HepG2 (cell line): ENCODE measurements around the gene MTARC1. TPM values are rescaled to one million over a fixed set of nuclear protein-coding genes. Genes with fewer than 3 reads are reported as not detected.

Experiments
- ARNT ChIP-seq: fragments of 450-650 bp; IDR thresholded peaks from 2 replicates; pipeline ENCODE4 v1.6.1; 2017
- ESRRA ChIP-seq: sonication (generic); formaldehyde crosslinking; IDR thresholded peaks from 2 replicates; pipeline ENCODE4 v1.5.1; 2020; ENCODE audit warnings: mild to moderate bottlenecking, low read depth, missing genetic modification reagents
- HNF4A ChIP-seq: sonication (generic); formaldehyde crosslinking; IDR thresholded peaks from 2 replicates; pipeline ENCODE4 v1.4.0; 2020; ENCODE audit warnings: missing genetic modification reagents
- HNRNPL ChIP-seq: fragments of 200-400 bp; formaldehyde crosslinking; IDR thresholded peaks from 2 replicates; pipeline ENCODE4 v1.6.1; 2017; ENCODE audit warnings: mild to moderate bottlenecking, low read depth, low read length
- MAFG ChIP-seq: sonication (generic); formaldehyde crosslinking; IDR thresholded peaks from 2 replicates; pipeline ENCODE4 v1.5.1; 2020; ENCODE audit warnings: mild to moderate bottlenecking, missing genetic modification reagents
- MXD4 ChIP-seq: IDR thresholded peaks from 2 replicates; pipeline ENCODE4 v1.6.1; 2016; ENCODE audit warnings: mild to moderate bottlenecking, missing biosample characterization, missing genetic modification reagents
- PHB2 ChIP-seq: fragments of 450-650 bp; IDR thresholded peaks from 2 replicates; pipeline ENCODE4 v1.6.1; 2018; ENCODE audit not compliant: partially characterized antibody
- SP1 ChIP-seq, 2 experiments: fragments of 450-650 bp in 1 of 2; sonication (generic) in 1 of 2; formaldehyde crosslinking in 1 of 2; IDR thresholded peaks; 2 replicates each; pipeline versions ENCODE4 v1.4.0 to v1.6.1; 2016 to 2020; ENCODE audit warnings: missing genetic modification reagents in 1 of 2
- SRF ChIP-seq: IDR thresholded peaks from 2 replicates; pipeline ENCODE4 v1.6.1; 2011; ENCODE audit warnings: mild to moderate bottlenecking, low read depth, low read length, moderate library complexity
- TBX2 ChIP-seq: sonication (generic); formaldehyde crosslinking; IDR thresholded peaks from 2 replicates; pipeline ENCODE4 v1.5.0; 2020; ENCODE audit warnings: missing genetic modification reagents, mild to moderate bottlenecking, borderline replicate concordance
- ZEB1 ChIP-seq: IDR thresholded peaks from 2 replicates; pipeline ENCODE4 v1.6.1; 2012; ENCODE audit warnings: mild to moderate bottlenecking, low read depth, inconsistent platforms; ENCODE audit not compliant: insufficient replicate concordance
- ZFAT ChIP-seq: sonication (generic); formaldehyde crosslinking; conservative IDR thresholded peaks from 2 replicates; pipeline ENCODE4 v1.8.1; 2023; ENCODE audit warnings: missing genetic modification reagents, inconsistent platforms
- ZFY ChIP-seq: sonication (generic); formaldehyde crosslinking; IDR thresholded peaks from 2 replicates; pipeline ENCODE4 v1.4.0; 2020; ENCODE audit warnings: missing genetic modification reagents
- ZNF232 ChIP-seq: sonication (generic); formaldehyde crosslinking; IDR thresholded peaks from 2 replicates; pipeline ENCODE4 v1.4.0; 2020; ENCODE audit warnings: missing genetic modification reagents, borderline replicate concordance
- ZNF777 ChIP-seq: sonication (generic); formaldehyde crosslinking; IDR thresholded peaks from 2 replicates; pipeline ENCODE4 v1.4.0; 2020; ENCODE audit warnings: missing genetic modification reagents
- ZNF83 ChIP-seq: sonication (generic); formaldehyde crosslinking; IDR thresholded peaks from 2 replicates; pipeline ENCODE4 v1.4.0; 2020; ENCODE audit warnings: missing genetic modification reagents, mild to moderate bottlenecking, borderline replicate concordance
- ZSCAN20 ChIP-seq: sonication (generic); formaldehyde crosslinking; IDR thresholded peaks from 2 replicates; pipeline ENCODE4 v1.4.0; 2020; ENCODE audit warnings: missing genetic modification reagents, mild to moderate bottlenecking, borderline replicate concordance
- polyA plus RNA-seq, 8 experiments: library from polyadenylated mRNA; depleted of rRNA in 3 of 8; stranded (reverse) in 7 of 8; unstranded in 1 of 8; fragments of >200 nt; fragmentation: Illumina TruSeq in 4 of 8; extraction: Trizol in 4 of 8; gene quantifications; 2 replicates each; pipeline versions ENCODE4 v1.2.1 to v1.2.3, GENCODE V29; 2011 to 2016; ENCODE audit warnings: low read depth in 4 of 8, missing spikeins in 1 of 8, mixed read lengths in 1 of 8; ENCODE audit not compliant: insufficient read depth in 1 of 8
- total RNA-seq, 5 experiments: library from RNA; depleted of rRNA; stranded (reverse); fragments of >200 nt; fragmentation: Illumina TruSeq; extraction: Trizol; gene quantifications; 2 replicates each; pipeline ENCODE4 v1.2.3, GENCODE V29; 2016; ENCODE audit warnings: low read depth in 1 of 5
- TF ChIP-seq, protein P1 (sequence below): sonication (generic); formaldehyde crosslinking; IDR thresholded peaks from 2 replicates; pipeline ENCODE4 v1.4.0; 2020; ENCODE audit warnings: missing genetic modification reagents, borderline replicate concordance
- TF ChIP-seq, protein P2 (sequence below): sonication (generic); formaldehyde crosslinking; IDR thresholded peaks from 2 replicates; pipeline ENCODE4 v1.8.0; 2022; ENCODE audit warnings: mild to moderate bottlenecking, missing genetic modification reagents, moderate library complexity
- TF ChIP-seq, protein P3 (sequence below): sonication (generic); formaldehyde crosslinking; IDR thresholded peaks from 2 replicates; pipeline ENCODE4 v1.5.1; 2020; ENCODE audit warnings: mild to moderate bottlenecking, missing genetic modification reagents, moderate library complexity

The MTARC1 gene
- total and polyA plus RNA-seq, 2 of the 13 experiments (the other 11 are each of a cell fraction or from before 2014, with no cell fraction given): 19.4 to 106 TPM

DNA sequence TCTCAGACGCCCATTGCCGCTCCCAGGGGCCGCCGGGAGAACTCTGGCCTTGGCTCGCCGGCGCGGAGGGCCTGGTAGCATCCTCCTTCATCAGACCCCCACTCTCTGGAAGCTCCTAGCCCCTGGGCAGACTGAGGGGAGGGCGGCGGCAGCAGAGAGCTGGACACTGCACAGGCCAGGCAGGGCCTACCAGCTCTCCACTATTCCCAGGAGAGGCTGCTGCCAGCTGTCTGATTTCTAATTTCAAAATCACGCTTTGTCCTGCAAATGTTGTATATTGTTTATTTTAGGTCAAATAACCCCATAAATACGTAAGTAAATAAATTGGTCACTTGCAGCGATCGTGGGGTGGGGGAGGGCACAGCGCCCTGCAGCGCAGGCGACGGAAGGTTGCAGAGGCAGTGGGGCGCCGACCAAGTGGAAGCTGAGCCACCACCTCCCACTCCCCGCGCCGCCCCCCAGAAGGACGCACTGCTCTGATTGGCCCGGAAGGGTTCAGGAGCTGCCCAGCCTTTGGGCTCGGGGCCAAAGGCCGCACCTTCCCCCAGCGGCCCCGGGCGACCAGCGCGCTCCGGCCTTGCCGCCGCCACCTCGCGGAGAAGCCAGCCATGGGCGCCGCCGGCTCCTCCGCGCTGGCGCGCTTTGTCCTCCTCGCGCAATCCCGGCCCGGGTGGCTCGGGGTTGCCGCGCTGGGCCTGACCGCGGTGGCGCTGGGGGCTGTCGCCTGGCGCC lies at the start of gene MTARC1 (continued):
- TF ChIP-seq, protein P1, sequence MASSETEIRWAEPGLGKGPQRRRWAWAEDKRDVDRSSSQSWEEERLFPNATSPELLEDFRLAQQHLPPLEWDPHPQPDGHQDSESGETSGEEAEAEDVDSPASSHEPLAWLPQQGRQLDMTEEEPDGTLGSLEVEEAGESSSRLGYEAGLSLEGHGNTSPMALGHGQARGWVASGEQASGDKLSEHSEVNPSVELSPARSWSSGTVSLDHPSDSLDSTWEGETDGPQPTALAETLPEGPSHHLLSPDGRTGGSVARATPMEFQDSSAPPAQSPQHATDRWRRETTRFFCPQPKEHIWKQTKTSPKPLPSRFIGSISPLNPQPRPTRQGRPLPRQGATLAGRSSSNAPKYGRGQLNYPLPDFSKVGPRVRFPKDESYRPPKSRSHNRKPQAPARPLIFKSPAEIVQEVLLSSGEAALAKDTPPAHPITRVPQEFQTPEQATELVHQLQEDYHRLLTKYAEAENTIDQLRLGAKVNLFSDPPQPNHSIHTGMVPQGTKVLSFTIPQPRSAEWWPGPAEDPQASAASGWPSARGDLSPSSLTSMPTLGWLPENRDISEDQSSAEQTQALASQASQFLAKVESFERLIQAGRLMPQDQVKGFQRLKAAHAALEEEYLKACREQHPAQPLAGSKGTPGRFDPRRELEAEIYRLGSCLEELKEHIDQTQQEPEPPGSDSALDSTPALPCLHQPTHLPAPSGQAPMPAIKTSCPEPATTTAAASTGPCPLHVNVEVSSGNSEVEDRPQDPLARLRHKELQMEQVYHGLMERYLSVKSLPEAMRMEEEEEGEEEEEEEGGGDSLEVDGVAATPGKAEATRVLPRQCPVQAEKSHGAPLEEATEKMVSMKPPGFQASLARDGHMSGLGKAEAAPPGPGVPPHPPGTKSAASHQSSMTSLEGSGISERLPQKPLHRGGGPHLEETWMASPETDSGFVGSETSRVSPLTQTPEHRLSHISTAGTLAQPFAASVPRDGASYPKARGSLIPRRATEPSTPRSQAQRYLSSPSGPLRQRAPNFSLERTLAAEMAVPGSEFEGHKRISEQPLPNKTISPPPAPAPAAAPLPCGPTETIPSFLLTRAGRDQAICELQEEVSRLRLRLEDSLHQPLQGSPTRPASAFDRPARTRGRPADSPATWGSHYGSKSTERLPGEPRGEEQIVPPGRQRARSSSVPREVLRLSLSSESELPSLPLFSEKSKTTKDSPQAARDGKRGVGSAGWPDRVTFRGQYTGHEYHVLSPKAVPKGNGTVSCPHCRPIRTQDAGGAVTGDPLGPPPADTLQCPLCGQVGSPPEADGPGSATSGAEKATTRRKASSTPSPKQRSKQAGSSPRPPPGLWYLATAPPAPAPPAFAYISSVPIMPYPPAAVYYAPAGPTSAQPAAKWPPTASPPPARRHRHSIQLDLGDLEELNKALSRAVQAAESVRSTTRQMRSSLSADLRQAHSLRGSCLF (CRISPR knock-in tag): no peak
- TF ChIP-seq MXD4 (CRISPR knock-in tag) (no peak), ZFAT (no peak), ZSCAN20 (CRISPR knock-in tag) (no peak), SRF (no peak), ESRRA (peak; percentile 79), ZFY (peak; percentile 93), ZNF232 (CRISPR knock-in tag) (no peak), PHB2 (no peak), HNRNPL (no peak), TBX2 (CRISPR knock-in tag) (peak; percentile 57; the same call in 1 of the 2 replicates), ZNF777 (no peak; the same call in 1 of the 2 replicates), ZEB1 (no peak), ZNF83 (CRISPR knock-in tag) (no peak), ARNT (no peak), HNF4A (CRISPR knock-in tag) (peak; percentile 76), MAFG (no peak), SP1 (IDR thresholded peaks at IDR 0.05) (no peak), SP1 (CRISPR knock-in tag; IDR thresholded peaks at IDR 0.05) (peak; percentile 63)
- TF ChIP-seq, protein P2, sequence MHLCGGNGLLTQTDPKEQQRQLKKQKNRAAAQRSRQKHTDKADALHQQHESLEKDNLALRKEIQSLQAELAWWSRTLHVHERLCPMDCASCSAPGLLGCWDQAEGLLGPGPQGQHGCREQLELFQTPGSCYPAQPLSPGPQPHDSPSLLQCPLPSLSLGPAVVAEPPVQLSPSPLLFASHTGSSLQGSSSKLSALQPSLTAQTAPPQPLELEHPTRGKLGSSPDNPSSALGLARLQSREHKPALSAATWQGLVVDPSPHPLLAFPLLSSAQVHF (CRISPR knock-in tag): no peak
- TF ChIP-seq, protein P3, sequence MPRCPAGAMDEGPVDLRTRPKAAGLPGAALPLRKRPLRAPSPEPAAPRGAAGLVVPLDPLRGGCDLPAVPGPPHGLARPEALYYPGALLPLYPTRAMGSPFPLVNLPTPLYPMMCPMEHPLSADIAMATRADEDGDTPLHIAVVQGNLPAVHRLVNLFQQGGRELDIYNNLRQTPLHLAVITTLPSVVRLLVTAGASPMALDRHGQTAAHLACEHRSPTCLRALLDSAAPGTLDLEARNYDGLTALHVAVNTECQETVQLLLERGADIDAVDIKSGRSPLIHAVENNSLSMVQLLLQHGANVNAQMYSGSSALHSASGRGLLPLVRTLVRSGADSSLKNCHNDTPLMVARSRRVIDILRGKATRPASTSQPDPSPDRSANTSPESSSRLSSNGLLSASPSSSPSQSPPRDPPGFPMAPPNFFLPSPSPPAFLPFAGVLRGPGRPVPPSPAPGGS (CRISPR knock-in tag): peak; percentile 52; the same call in 1 of the 2 replicates
